GM18502 (cell line): ENCODE measurements around the gene SRR.
A peak's percentile ranks its signal among the peaks of the same experiment; 100 is the strongest.
"Not testable (repeated sequence)": the region's sequence is repeated elsewhere in the genome, so short reads cannot be mapped to it uniquely, and the experiment has no call there.

Experiments
- ATAC-seq: cut with Tn5 transposase; IDR thresholded peaks from one replicate; pipeline ENCODE4 v1.9.1; 2021; ENCODE audit warnings: mild to moderate bottlenecking; ENCODE audit not compliant: unreplicated experiment, poor library complexity

SRR gene, protein sequence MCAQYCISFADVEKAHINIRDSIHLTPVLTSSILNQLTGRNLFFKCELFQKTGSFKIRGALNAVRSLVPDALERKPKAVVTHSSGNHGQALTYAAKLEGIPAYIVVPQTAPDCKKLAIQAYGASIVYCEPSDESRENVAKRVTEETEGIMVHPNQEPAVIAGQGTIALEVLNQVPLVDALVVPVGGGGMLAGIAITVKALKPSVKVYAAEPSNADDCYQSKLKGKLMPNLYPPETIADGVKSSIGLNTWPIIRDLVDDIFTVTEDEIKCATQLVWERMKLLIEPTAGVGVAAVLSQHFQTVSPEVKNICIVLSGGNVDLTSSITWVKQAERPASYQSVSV

DNA sequence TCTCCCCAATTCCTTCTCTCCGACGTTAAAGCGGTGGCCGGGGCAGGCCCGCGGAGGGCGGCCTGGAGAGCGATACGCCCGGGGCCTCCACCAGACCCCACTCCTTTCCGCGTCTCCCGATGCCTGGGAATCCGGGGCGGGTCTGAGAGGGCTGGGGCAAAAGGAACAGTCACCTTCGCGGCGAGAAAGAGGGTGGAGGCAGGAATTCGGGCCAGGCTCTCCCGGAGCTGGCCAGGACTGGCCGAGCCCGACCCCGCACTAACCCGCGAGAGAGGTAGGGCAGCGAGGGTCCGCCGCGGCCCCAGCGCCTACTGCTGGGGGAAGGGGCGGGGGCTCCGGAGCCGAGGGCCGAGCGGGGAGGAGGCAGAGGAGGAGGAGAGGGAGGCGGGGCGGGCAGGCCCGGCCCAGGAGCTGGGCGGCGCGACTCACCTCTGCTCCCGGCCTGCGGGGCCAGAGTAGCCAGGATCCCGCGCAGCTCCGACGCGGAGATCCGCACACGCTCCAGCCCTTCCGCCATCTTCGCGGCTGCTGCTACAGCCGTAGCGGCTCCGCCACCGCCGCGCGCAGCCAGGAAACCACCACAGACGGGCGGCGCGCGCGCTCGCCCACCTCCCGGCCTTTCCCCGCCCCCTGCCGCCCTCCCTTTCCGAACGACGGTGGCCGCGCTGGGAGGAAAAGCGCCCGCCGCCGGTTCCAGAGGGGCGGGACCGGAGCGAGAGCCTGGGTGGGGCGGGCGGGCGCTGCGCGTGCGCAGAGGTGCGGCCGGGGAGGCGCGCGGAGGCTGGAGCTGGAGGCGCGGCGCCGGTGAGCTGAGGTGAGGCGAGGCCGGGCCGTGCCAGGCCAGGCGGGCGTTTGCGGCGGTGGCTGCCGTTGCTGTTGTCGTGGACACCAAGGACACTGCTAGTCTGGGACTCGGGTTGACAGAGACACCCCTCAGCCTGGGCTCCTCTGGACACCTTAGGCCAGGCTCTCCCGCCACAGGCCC, at the start of gene SRR, which contains the start of gene SMG6:
TSS of gene SRR (plus strand) at position 747 of the 985 bp plus-strand sequence. CDS start 11,611 bp downstream, outside the sequence.
TSS of gene SMG6 (minus strand) at position 582 of the 985 bp plus-strand sequence. CDS start at position 517, 65 bp downstream.
- ATAC-seq: peak; percentile 83

- ATAC-seq: not testable (repeated sequence)
Observed at GRCh38 chr17:2258830-2259229, 44.9 kb upstream of the SRR start.

DNA sequence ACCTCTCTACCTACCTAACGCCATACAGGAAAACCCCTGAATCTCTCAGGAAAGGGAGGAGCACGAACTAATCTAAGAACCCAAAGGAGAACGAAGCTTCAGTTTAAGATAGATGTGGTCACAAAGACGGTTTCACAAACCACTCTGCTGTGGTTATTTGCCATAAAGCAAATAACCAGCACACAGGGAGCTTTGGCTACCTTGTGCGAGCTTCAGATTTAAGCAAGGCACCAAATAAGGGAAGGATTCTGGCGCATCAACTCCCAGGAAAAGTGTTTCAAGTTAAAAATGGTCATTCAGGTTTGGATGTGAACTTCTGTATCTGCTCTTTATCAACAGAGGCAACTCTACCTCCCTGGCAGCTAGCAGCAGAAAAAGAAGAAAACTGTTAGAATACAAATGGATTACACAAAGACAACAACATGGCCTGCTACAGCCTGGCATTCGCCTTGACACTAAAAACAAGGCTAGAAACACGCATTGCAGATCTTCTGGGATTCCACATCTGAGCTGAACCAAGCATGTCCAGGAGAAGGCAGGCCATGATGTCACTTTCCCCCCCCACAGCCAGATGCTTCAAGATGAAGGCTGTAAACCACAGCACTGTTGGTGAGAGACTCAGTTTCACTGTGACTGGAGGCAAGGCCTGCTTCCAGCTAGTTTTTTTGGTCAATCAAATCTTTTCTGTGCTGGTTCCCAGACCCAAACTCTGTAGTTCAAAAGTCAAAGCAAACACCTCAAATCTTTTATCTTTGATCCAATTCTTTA, 43.8 kb upstream of the SRR start:
- ATAC-seq: peak; percentile 70

- ATAC-seq: no peak
Observed at GRCh38 chr17:2262135-2262587, 41.6 kb upstream of the SRR start.

GRCh38 chr17:2263183-2264066, 40.3 kb upstream of the SRR start:
- ATAC-seq: no peak

DNA sequence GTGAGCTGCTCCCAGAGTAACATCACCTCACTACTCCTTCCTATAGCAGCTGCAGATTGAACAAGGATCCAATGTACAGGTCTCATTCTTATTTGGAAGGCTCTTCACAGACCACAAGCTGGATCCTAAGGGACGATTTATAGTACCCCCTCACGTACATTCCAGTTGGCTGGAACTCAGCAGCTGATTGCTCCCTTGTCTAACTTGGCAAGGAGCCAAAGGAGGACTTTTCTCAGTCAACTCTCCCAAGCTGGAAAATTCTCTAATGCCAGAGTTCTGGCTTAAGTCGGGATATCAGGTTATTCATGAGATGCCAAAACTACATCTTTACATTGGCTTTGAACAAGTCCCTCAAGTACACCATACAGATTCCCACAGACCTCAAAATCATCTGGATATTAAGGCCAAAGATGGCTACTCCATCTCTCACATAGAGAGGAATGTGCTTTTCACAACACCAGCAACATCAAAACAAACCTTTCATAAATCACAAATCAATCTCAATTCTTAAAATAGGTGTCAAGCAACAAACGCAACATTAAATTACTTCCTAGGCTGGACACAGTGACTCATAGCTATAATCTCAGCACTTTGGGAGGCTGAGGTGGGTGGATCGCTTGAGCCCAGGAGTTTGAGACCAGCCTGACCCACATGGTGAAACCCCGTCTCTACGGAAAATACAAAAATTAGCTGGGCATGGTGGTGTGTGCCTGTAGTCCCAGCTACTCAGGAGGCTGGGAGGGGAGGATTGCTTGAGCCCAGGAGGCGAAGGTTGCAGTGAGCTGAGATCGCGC, 39.5 kb upstream of the SRR start:
- no peak for ATAC-seq

DNA sequence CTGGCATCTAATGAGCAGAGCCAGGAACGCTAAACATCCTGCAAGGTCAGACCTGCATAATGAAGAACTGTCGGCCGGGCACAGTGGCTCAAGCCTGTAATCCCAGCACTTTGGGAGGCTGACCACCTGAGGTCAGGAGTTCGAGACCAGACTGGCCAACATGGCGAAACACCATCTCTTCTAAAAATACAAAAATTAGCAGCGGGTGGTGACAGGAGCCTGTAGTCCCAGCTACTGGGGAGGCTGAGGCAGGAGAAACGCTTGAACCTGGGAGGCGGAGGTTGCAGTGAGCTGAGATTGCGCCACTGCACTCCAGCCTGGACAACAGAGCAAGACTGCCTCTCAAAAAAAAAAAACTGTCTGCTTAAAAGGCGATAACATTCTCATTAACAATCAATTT, 38.6 kb upstream of the SRR start:
- not testable (repeated sequence) for ATAC-seq

DNA sequence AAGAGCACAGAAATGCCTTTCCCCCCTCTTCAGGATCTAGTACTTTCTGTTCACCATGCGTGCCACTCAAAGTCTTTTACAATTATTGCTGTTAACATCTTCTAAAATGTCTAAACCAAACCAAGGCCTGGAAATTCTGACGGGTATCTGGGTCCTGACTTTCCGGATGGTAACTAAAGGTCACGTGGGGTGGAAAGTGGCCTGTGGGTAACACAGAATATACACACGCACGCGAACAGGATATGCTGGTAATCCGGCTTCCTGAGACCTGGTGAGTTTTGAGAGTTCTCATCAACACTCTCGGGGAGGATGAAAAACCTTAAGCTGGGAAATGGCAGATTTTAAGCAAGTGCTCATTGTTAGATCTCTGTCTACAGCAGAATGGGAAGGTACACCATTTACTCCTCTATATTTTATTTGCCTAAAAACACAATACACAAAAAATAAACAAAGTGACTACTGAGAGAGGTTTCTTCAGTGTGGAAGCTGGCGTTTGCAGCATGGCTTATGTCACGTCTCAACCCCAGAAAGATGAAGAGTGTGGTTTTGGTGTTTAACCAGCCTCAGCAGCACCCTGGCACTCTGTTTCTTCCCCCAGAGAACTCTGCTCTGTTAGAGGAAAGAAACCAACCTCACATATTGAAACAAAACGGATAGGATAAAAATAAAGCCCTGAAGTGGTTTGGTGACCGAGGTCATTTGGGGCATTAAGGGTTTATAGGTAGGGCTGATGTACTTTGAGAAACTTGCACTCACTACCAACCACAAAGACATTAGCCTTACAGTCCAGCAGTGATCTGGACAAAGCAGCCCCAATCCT, 37.5 kb upstream of the SRR start:
- peak; percentile 79 for ATAC-seq

GRCh38 chr17:2266865-2267228, 36.9 kb upstream of the SRR start:
- ATAC-seq: peak; percentile 24

GRCh38 chr17:2267354-2267753, 36.4 kb upstream of the SRR start:
- ATAC-seq: no peak

GRCh38 chr17:2271985-2272702, 31.6 kb upstream of the SRR start:
- ATAC-seq: no peak

GRCh38 chr17:2274414-2274813, 29.3 kb upstream of the SRR start:
- ATAC-seq: no peak

DNA sequence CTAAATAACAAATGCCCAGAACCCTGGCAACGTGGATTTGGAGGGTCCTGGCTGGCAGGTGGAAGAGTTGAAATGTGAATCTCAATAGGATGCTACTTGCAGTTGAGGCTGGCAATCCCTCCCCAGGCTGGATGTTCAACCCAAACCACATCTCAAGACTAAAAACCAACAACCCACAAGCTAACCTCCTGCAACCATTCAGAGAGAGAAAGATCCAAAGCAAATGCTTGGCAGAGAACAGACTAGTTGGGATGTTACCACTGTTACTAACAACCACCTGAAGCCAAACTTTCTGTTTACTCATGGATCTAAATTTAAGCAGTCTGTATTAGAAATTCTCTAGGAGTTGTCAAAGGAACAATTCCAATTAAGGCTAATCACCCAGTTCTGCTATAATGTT, 28.0 kb upstream of the SRR start:
- ATAC-seq: no peak

- ATAC-seq: no peak
Observed at GRCh38 chr17:2277429-2278170, 26.1 kb upstream of the SRR start.

- ATAC-seq: no peak
Observed at GRCh38 chr17:2279707-2280106, 24.0 kb upstream of the SRR start.

- no peak for ATAC-seq
Observed at GRCh38 chr17:2282297-2282873, 21.4 kb upstream of the SRR start.
